Endothelial cell of umbilical vein (primary cell): Measurements from ENCODE around the gene ZNF362.

ENCODE experiments used
- CTCF ChIP-seq, 2 donors: IDR thresholded peaks; 1 replicate in 1 of 2; 2 replicates in 1 of 2; pipeline ENCODE4 v1.5.1; 2011; ENCODE audit warnings: low read length in 2 of 2, mild to moderate bottlenecking in 2 of 2, moderate library complexity in 2 of 2, control low read depth in 1 of 2, inconsistent platforms in 1 of 2, low read depth in 1 of 2; ENCODE audit not compliant: insufficient read depth in 1 of 2; ENCODE audit errors: extremely low read depth in 1 of 2
- EZH2 ChIP-seq: IDR thresholded peaks from 2 replicates; pipeline ENCODE4 v1.6.1; 2012; ENCODE audit warnings: borderline replicate concordance, low read depth, mild to moderate bottlenecking, moderate library complexity, low read length, inconsistent platforms; ENCODE audit not compliant: severe bottlenecking
- MYC ChIP-seq: IDR thresholded peaks from one replicate; pipeline ENCODE4 v1.6.1; 2011; ENCODE audit warnings: mild to moderate bottlenecking, low read depth, low read length
- POLR2A ChIP-seq: IDR thresholded peaks from 2 replicates; pipeline ENCODE4 v1.6.1; 2012; ENCODE audit warnings: low read depth, mild to moderate bottlenecking, control low read depth, low read length
- POLR2AphosphoS5 ChIP-seq: IDR thresholded peaks from 2 replicates; pipeline ENCODE4 v1.6.1; 2012; ENCODE audit warnings: low read depth, mild to moderate bottlenecking, control low read depth, low read length, moderate library complexity; ENCODE audit not compliant: insufficient read depth

- TF ChIP-seq POLR2A, result no peak
- no peak for TF ChIP-seq EZH2
- no peak for TF ChIP-seq POLR2AphosphoS5
- TF ChIP-seq MYC, result no peak
- TF ChIP-seq CTCF (IDR thresholded peaks at IDR 0.05; ENCODE audit: extremely low read depth in 1 of 2, insufficient read depth in 1 of 2, low read depth in 1 of 2, low read length in 2 of 2), result no peak
These were observed 15.6 kb downstream of the ZNF362 start for GRCh38 chr1:33271666-33272505.
